ENCODE results near the gene SLC16A13. TPM values are rescaled to one million over a fixed set of nuclear protein-coding genes. Genes with fewer than 3 reads are reported as not detected.

SLC16A13 gene
- total and polyA plus RNA-seq, 2 donors (not counting 3 experiments of a cell fraction or from before 2014, with no cell fraction given) = 16.8 to 24.7 TPM

DNA sequence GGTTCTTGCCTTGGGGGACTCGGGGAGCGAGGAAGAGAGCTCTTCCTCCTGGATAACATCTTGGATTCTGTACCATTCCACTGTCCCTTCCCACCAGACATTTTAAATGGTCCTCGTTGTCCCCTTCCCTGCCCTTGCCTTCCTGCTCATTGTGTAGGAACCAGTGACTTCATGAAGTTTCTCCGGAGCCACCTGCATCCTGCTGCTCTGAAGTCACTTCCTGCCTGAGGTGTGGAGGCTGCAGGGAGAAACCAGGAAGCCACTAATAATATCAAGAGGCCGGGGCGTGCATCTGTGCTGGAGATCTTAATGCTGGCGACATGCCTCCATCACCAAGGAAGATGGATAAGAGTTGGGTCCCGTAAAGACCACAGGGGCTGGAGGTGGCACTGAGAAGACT is 6.2 kb upstream of the SLC16A13 start:
- Histone ChIP-seq H3K9me3 (replicated peaks; ENCODE audit: control insufficient read depth, insufficient read depth, low read length) (no peaks in the 10 kb centered on the region), H3K36me3 (ENCODE audit: control insufficient read depth in 2 of 2, extremely low read depth in 1 of 2, insufficient read depth in 2 of 2, low read length in 2 of 2) (peaks cover 25 to 39% of the 10 kb centered on the region in 2 experiments), H3K4me2 (ENCODE audit: insufficient read depth, low read length) (peak overlapping the region; percentile 62), H3K9me1 (replicated peaks; ENCODE audit: control insufficient read depth, extremely low read depth, insufficient read depth, low read length) (no peaks in the 10 kb centered on the region), H3K4me3 (replicated peaks in 1 of 3; ENCODE audit: insufficient read depth in 1 of 3, low read depth in 1 of 3, low read length in 3 of 3) (no peak overlapping the region), H3K4me1 (ENCODE audit: control insufficient read depth, extremely low read depth, insufficient read depth, low read length) (peaks cover 59% of the 10 kb centered on the region), H2AFZ (ENCODE audit: low read depth, low read length) (no peak overlapping the region), H3K27me3 (ENCODE audit: control insufficient read depth in 2 of 2, insufficient read depth in 2 of 2, low read length in 2 of 2) (no peaks in the 10 kb centered on the region), H4K20me1 (replicated peaks; ENCODE audit: control insufficient read depth, extremely low read depth, insufficient read depth, low read length) (no peaks in the 10 kb centered on the region), H3K79me2 (ENCODE audit: control insufficient read depth, insufficient read depth, low read length) (peaks cover 38% of the 10 kb centered on the region), H3K9ac (replicated peaks; ENCODE audit: extremely low read depth, insufficient read depth, low read length) (peak overlapping the region; percentile 78), H3K27ac (ENCODE audit: insufficient read depth, low read depth, low read length) (peak overlapping the region; percentile 98)
- BruUV-seq (replicated peaks) = no TSS peak
- intact Hi-C loops (cut with micrococcal nuclease) (loop anchor here (10.0 kb wide), 1 partner anchor 825 kb away; the partner anchor contains the start of genes CYB5D1, NAA38 and TMEM88), dilution Hi-C loops (cut with MboI; ENCODE audit: extremely low pct_ligation_motif_present, low sequenced_read_pairs) (no loop called here)
- POLR2A ChIA-PET = no interaction called here
- TF ChIP-seq POLR2AphosphoS5 (IDR thresholded peaks at IDR 0.05; ENCODE audit: insufficient read depth, low read depth, low read length) (peak; percentile 92), MYC (IDR thresholded peaks at IDR 0.05; ENCODE audit: low read depth, low read length) (no peak), MAX (IDR thresholded peaks at IDR 0.05; ENCODE audit: insufficient read depth, insufficient read length) (peak; percentile 33), POLR2A (IDR thresholded peaks at IDR 0.05; ENCODE audit: low read depth, low read length) (no peak), GATA2 (IDR thresholded peaks at IDR 0.05; ENCODE audit: insufficient read depth, insufficient read length, low read depth, low read length) (peak; percentile 60), EZH2 (IDR thresholded peaks at IDR 0.05; ENCODE audit: borderline replicate concordance, low read depth, low read length, severe bottlenecking) (no peak), JUN (IDR thresholded peaks at IDR 0.05; ENCODE audit: borderline replicate concordance, insufficient read depth, insufficient read length, low read depth) (peak; percentile 74), FOS (IDR thresholded peaks at IDR 0.05; ENCODE audit: borderline replicate concordance, insufficient read depth, low read length) (peak; percentile 41)
- TF ChIP-seq, protein P1, sequence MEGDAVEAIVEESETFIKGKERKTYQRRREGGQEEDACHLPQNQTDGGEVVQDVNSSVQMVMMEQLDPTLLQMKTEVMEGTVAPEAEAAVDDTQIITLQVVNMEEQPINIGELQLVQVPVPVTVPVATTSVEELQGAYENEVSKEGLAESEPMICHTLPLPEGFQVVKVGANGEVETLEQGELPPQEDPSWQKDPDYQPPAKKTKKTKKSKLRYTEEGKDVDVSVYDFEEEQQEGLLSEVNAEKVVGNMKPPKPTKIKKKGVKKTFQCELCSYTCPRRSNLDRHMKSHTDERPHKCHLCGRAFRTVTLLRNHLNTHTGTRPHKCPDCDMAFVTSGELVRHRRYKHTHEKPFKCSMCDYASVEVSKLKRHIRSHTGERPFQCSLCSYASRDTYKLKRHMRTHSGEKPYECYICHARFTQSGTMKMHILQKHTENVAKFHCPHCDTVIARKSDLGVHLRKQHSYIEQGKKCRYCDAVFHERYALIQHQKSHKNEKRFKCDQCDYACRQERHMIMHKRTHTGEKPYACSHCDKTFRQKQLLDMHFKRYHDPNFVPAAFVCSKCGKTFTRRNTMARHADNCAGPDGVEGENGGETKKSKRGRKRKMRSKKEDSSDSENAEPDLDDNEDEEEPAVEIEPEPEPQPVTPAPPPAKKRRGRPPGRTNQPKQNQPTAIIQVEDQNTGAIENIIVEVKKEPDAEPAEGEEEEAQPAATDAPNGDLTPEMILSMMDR (IDR thresholded peaks at IDR 0.05; ENCODE audit: extremely low read depth in 1 of 2, insufficient read depth in 1 of 2, low read depth in 1 of 2, low read length in 2 of 2) = no peak
- peak; percentile 97 for FAIRE-seq
- DNase-seq (ENCODE audit: low read depth, low spot score) = peak; percentile 92
- CTCF ChIA-PET = interaction anchor here (1.0 kb wide), 1 partner anchor 16 kb away, joined by 4 read pairs; no protein-coding TSS in a partner anchor
